Vagina (tissue), 2 donors: ENCODE measurements around the gene KRT71.

Source experiments
- POLR2A ChIP-seq, 2 donors: fragments of 450-650 bp; IDR thresholded peaks; one replicate each; pipeline ENCODE4 v1.6.1; 2017; ENCODE audit warnings: antibody characterized with exemption in 2 of 2, mild to moderate bottlenecking in 2 of 2, moderate library complexity in 2 of 2
- TF ChIP-seq, protein P1 (sequence below), 3 experiments: fragments of 450-650 bp in 2 of 3; fragments of 200-600 bp in 1 of 3; sonication (generic) in 1 of 3; IDR thresholded peaks; one replicate each; pipeline ENCODE4 v1.5.1; 2017 to 2019; ENCODE audit warnings: antibody characterized with exemption in 3 of 3, mild to moderate bottlenecking in 2 of 3, moderate library complexity in 2 of 3

- no peak for TF ChIP-seq POLR2A (IDR thresholded peaks at IDR 0.05)
- TF ChIP-seq, protein P1, sequence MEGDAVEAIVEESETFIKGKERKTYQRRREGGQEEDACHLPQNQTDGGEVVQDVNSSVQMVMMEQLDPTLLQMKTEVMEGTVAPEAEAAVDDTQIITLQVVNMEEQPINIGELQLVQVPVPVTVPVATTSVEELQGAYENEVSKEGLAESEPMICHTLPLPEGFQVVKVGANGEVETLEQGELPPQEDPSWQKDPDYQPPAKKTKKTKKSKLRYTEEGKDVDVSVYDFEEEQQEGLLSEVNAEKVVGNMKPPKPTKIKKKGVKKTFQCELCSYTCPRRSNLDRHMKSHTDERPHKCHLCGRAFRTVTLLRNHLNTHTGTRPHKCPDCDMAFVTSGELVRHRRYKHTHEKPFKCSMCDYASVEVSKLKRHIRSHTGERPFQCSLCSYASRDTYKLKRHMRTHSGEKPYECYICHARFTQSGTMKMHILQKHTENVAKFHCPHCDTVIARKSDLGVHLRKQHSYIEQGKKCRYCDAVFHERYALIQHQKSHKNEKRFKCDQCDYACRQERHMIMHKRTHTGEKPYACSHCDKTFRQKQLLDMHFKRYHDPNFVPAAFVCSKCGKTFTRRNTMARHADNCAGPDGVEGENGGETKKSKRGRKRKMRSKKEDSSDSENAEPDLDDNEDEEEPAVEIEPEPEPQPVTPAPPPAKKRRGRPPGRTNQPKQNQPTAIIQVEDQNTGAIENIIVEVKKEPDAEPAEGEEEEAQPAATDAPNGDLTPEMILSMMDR (IDR thresholded peaks at IDR 0.05) = no peak
Observed at GRCh38 chr12:52515927-52516831, 36.8 kb downstream of the KRT71 start.
